HepG2 (cell line): ENCODE measurements around the gene ABCB8. TPM values are rescaled to one million over a fixed set of nuclear protein-coding genes. Genes with fewer than 3 reads are reported as not detected.
A peak's percentile ranks its signal among the peaks of the same experiment; 100 is the strongest.

ENCODE experiments used
- ATAD3A ChIP-seq: sonication (generic); formaldehyde crosslinking; IDR thresholded peaks from 2 replicates; pipeline ENCODE4 v1.4.0; 2020; ENCODE audit warnings: missing genetic modification reagents
- CAMTA2 ChIP-seq: sonication (generic); formaldehyde crosslinking; IDR thresholded peaks from 2 replicates; pipeline ENCODE4 v1.4.0; 2020; ENCODE audit warnings: mild to moderate bottlenecking, missing genetic modification reagents, borderline replicate concordance
- DR1 ChIP-seq: sonication (generic); formaldehyde crosslinking; IDR thresholded peaks from 2 replicates; pipeline ENCODE4 v1.8.0; 2021; ENCODE audit warnings: mild to moderate bottlenecking, missing genetic modification reagents, inconsistent platforms
- EHMT2 ChIP-seq: fragments of 200-600 bp; sonication (generic); IDR thresholded peaks from 2 replicates; pipeline ENCODE4 v1.7.0; 2017; ENCODE audit warnings: antibody characterized with exemption, low read depth, low read length, borderline replicate concordance
- FOXK1 ChIP-seq: sonication (generic); formaldehyde crosslinking; IDR thresholded peaks from 2 replicates; pipeline ENCODE4 v1.4.0; 2020; ENCODE audit warnings: low read depth, missing genetic modification reagents, borderline replicate concordance
- GABPB1 ChIP-seq: IDR thresholded peaks from 2 replicates; pipeline ENCODE4 v1.6.1; 2016; ENCODE audit warnings: mild to moderate bottlenecking, missing genetic modification reagents, moderate library complexity, missing compliant biosample characterization
- GATA4 ChIP-seq: sonication (generic); IDR thresholded peaks from 2 replicates; pipeline ENCODE4 v1.6.1; 2016; ENCODE audit warnings: antibody characterized with exemption, low read depth, borderline replicate concordance
- GFI1 ChIP-seq: sonication (generic); formaldehyde crosslinking; IDR thresholded peaks from 2 replicates; pipeline ENCODE4 v1.5.0; 2020; ENCODE audit warnings: missing genetic modification reagents, mild to moderate bottlenecking, borderline replicate concordance
- KAT8 ChIP-seq: IDR thresholded peaks from 2 replicates; pipeline ENCODE4 v1.6.1; 2016; ENCODE audit warnings: missing genetic modification reagents, missing compliant biosample characterization
- MAX ChIP-seq: IDR thresholded peaks from 2 replicates; pipeline ENCODE4 v1.6.1; 2012; ENCODE audit warnings: inconsistent platforms
- NFYC ChIP-seq: IDR thresholded peaks from 2 replicates; pipeline ENCODE4 v1.6.1; 2016; ENCODE audit warnings: missing genetic modification reagents, missing compliant biosample characterization
- NR3C1 ChIP-seq: sonication (generic); formaldehyde crosslinking; IDR thresholded peaks from 2 replicates; pipeline ENCODE4 v1.4.0; 2020; ENCODE audit warnings: missing genetic modification reagents
- PAF1 ChIP-seq: IDR thresholded peaks from 2 replicates; pipeline ENCODE4 v1.6.1; 2016; ENCODE audit warnings: missing genetic modification reagents, missing compliant biosample characterization
- STAG1 ChIP-seq: sonication (generic); formaldehyde crosslinking; IDR thresholded peaks from 2 replicates; pipeline ENCODE4 v1.4.0; 2020; ENCODE audit warnings: missing genetic modification reagents
- TARDBP ChIP-seq: sonication (generic); formaldehyde crosslinking; IDR thresholded peaks from 2 replicates; pipeline ENCODE4 v1.8.0; 2022; ENCODE audit warnings: mild to moderate bottlenecking, missing genetic modification reagents
- TOE1 ChIP-seq: sonication (generic); formaldehyde crosslinking; IDR thresholded peaks from 2 replicates; pipeline ENCODE4 v1.4.0; 2020; ENCODE audit warnings: mild to moderate bottlenecking, missing genetic modification reagents
- ZBTB20 ChIP-seq: sonication (generic); formaldehyde crosslinking; IDR thresholded peaks from 2 replicates; pipeline ENCODE4 v1.8.1; 2023; ENCODE audit warnings: missing genetic modification reagents, low read depth, mild to moderate bottlenecking, borderline replicate concordance
- ZBTB7B ChIP-seq: sonication (generic); formaldehyde crosslinking; IDR thresholded peaks from 2 replicates; pipeline ENCODE4 v1.4.0; 2020; ENCODE audit warnings: missing genetic modification reagents
- ZFP37 ChIP-seq: sonication (generic); formaldehyde crosslinking; IDR thresholded peaks from 2 replicates; pipeline ENCODE4 v1.4.0; 2020; ENCODE audit warnings: missing genetic modification reagents, borderline replicate concordance
- ZNF180 ChIP-seq: sonication (generic); formaldehyde crosslinking; IDR thresholded peaks from 2 replicates; pipeline ENCODE4 v1.4.0; 2020; ENCODE audit warnings: low read depth, missing genetic modification reagents, borderline replicate concordance
- ZNF230 ChIP-seq: sonication (generic); formaldehyde crosslinking; IDR thresholded peaks from 2 replicates; pipeline ENCODE4 v1.4.0; 2020; ENCODE audit warnings: mild to moderate bottlenecking, missing genetic modification reagents
- ZNF232 ChIP-seq: sonication (generic); formaldehyde crosslinking; IDR thresholded peaks from 2 replicates; pipeline ENCODE4 v1.4.0; 2020; ENCODE audit warnings: missing genetic modification reagents, borderline replicate concordance
- ZNF253 ChIP-seq: sonication (generic); formaldehyde crosslinking; IDR thresholded peaks from 2 replicates; pipeline ENCODE4 v1.8.0; 2022; ENCODE audit warnings: mild to moderate bottlenecking, missing genetic modification reagents, borderline replicate concordance
- ZNF296 ChIP-seq: sonication (generic); formaldehyde crosslinking; conservative IDR thresholded peaks from 2 replicates; pipeline ENCODE4 v1.5.0; 2020; ENCODE audit warnings: mild to moderate bottlenecking, missing genetic modification reagents
- ZNF30 ChIP-seq: sonication (generic); formaldehyde crosslinking; IDR thresholded peaks from 2 replicates; pipeline ENCODE4 v1.5.0; 2020; ENCODE audit warnings: mild to moderate bottlenecking, missing genetic modification reagents
- ZNF782 ChIP-seq: sonication (generic); formaldehyde crosslinking; IDR thresholded peaks from 2 replicates; pipeline ENCODE4 v1.4.0; 2020; ENCODE audit warnings: missing genetic modification reagents, mild to moderate bottlenecking, borderline replicate concordance
- ZSCAN31 ChIP-seq: sonication (generic); formaldehyde crosslinking; IDR thresholded peaks from 2 replicates; pipeline ENCODE4 v1.5.0; 2020; ENCODE audit warnings: low read depth, mild to moderate bottlenecking, missing genetic modification reagents
- polyA plus RNA-seq, 8 experiments: library from polyadenylated mRNA; depleted of rRNA in 3 of 8; stranded (reverse) in 7 of 8; unstranded in 1 of 8; fragments of >200 nt; fragmentation: Illumina TruSeq in 4 of 8; extraction: Trizol in 4 of 8; gene quantifications; 2 replicates each; pipeline versions ENCODE4 v1.2.1 to v1.2.3, GENCODE V29; 2011 to 2016; ENCODE audit warnings: low read depth in 4 of 8, missing spikeins in 1 of 8, mixed read lengths in 1 of 8; ENCODE audit not compliant: insufficient read depth in 1 of 8
- total RNA-seq, 5 experiments: library from RNA; depleted of rRNA; stranded (reverse); fragments of >200 nt; fragmentation: Illumina TruSeq; extraction: Trizol; gene quantifications; 2 replicates each; pipeline ENCODE4 v1.2.3, GENCODE V29; 2016; ENCODE audit warnings: low read depth in 1 of 5
- TF ChIP-seq, protein P1 (sequence below): sonication (generic); formaldehyde crosslinking; IDR thresholded peaks from 2 replicates; pipeline ENCODE4 v1.4.0; 2020; ENCODE audit warnings: mild to moderate bottlenecking, missing genetic modification reagents
- TF ChIP-seq, protein P2 (sequence below): sonication (generic); formaldehyde crosslinking; IDR thresholded peaks from 2 replicates; pipeline ENCODE4 v1.4.0; 2020; ENCODE audit warnings: mild to moderate bottlenecking, missing genetic modification reagents

Gene ABCB8
- total and polyA plus RNA-seq, 2 of the 13 experiments (the other 11 are each of a cell fraction or from before 2014, with no cell fraction given), result 6.6 to 16.7 TPM

DNA sequence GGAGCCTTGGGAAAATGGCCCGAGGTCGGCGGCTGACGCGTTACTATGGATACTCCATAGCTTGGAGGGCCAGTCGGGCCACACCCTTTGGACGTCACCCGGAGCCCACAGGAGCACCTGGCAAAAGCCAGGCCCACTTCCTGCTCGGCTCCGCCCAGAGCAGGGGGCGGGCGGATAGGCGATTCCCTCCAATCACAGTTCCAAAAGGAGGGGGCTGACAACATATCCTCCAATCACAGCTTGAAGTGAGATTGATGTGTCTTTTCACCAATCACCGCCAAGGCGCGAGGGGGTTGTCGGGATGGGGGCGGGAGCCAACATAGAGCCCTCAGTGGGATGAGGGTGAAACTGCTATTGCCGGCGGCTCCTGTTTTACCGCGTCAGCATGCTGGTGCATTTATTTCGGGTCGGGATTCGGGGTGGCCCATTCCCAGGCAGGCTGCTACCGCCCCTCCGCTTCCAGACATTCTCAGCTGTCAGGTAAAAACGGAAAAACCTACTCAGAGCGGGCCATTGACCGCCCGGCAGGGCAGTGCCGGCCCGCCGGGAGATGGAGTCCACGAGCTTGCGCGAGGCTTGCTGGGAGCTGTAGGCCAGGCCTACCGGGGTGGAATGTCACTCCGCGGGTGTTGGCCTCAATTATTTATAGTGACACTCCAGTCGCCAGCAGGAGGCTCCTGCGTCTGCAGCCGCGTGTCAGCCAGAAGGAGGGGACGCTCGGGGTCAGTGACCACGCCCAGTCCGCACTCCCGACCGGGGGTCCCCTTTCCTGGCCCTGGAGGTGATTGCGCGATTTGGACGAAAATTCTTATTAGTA lies at the start of gene ABCB8 (continued):
- TF ChIP-seq ZNF296 (CRISPR knock-in tag) (no peak), ZNF232 (CRISPR knock-in tag) (no peak; the same call in 1 of the 2 replicates), TARDBP (CRISPR knock-in tag) (no peak), KAT8 (CRISPR knock-in tag) (peak; percentile 88), DR1 (CRISPR knock-in tag) (no peak; the same call in 1 of the 2 replicates), ZBTB7B (CRISPR knock-in tag) (peak; percentile 67), PAF1 (CRISPR knock-in tag) (no peak), MAX (peak; percentile 61), STAG1 (CRISPR knock-in tag) (peak; percentile 65), TOE1 (CRISPR knock-in tag) (no peak), ZBTB20 (CRISPR knock-in tag) (no peak), ATAD3A (no peak), ZFP37 (CRISPR knock-in tag) (no peak), ZNF30 (CRISPR knock-in tag) (no peak), NR3C1 (CRISPR knock-in tag) (no peak), GFI1 (CRISPR knock-in tag) (no peak), ZSCAN31 (no peak; the same call in 1 of the 2 replicates), ZNF253 (CRISPR knock-in tag) (no peak), GABPB1 (CRISPR knock-in tag) (peak; percentile 90), FOXK1 (CRISPR knock-in tag) (no peak; the same call in 1 of the 2 replicates), ZNF782 (no peak; the same call in 1 of the 2 replicates), ZNF180 (CRISPR knock-in tag) (0 out of 2 replicates have a peak, but pooled peaks have one; percentile 66), ZNF230 (CRISPR knock-in tag) (no peak), NFYC (peak; percentile 97), GATA4 (no peak), CAMTA2 (CRISPR knock-in tag) (no peak), EHMT2 (no peak)
- TF ChIP-seq, protein P1, sequence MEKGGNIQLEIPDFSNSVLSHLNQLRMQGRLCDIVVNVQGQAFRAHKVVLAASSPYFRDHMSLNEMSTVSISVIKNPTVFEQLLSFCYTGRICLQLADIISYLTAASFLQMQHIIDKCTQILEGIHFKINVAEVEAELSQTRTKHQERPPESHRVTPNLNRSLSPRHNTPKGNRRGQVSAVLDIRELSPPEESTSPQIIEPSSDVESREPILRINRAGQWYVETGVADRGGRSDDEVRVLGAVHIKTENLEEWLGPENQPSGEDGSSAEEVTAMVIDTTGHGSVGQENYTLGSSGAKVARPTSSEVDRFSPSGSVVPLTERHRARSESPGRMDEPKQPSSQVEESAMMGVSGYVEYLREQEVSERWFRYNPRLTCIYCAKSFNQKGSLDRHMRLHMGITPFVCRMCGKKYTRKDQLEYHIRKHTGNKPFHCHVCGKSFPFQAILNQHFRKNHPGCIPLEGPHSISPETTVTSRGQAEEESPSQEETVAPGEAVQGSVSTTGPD (CRISPR knock-in tag), result no peak
- TF ChIP-seq, protein P2, sequence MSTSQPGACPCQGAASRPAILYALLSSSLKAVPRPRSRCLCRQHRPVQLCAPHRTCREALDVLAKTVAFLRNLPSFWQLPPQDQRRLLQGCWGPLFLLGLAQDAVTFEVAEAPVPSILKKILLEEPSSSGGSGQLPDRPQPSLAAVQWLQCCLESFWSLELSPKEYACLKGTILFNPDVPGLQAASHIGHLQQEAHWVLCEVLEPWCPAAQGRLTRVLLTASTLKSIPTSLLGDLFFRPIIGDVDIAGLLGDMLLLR (CRISPR knock-in tag), result peak; percentile 48; the same call in 1 of the 2 replicates
